Fibroblast of mammary gland (primary cell): Measurements from ENCODE around the gene GK2.

ENCODE experiments used
- DNase-seq: peaks from one replicate; pipeline ENCODE4 v3.0.0-alpha.2; 2010; ENCODE audit warnings: low read depth
- H3K4me3 ChIP-seq: 2 replicates; pipeline ENCODE4 v1.5.1; 2011; ENCODE audit warnings: low read depth, mild to moderate bottlenecking, low read length, moderate library complexity; ENCODE audit not compliant: control insufficient read depth
- TF ChIP-seq, protein P1 (sequence below): conservative IDR thresholded peaks from 2 replicates; pipeline ENCODE4 v1.5.1; 2011; ENCODE audit warnings: low read depth, low read length, inconsistent platforms; ENCODE audit not compliant: control insufficient read depth, insufficient read depth

The GK2 gene

DNA sequence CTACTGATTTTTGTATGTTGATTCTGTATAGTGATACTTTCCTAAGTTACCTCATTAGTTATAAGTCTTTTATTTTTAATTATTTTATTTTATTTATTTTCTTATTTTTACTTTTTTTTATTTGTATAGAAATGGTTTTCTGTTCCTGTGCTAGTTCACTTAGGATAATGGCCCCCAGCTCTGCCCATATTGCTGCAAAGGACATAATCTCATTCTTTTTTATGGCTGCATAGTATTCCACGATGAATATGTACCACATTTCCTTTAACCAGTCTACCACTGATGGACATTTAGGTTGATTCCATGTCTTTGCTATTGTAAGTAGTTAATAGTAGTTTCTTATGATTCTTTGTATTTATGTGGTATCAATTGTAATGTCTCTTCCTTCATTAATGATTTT is 31.5 kb upstream of the GK2 start:
- no peak for DNase-seq
- H3K4me3 ChIP-seq: no peak overlapping the region
- TF ChIP-seq, protein P1, sequence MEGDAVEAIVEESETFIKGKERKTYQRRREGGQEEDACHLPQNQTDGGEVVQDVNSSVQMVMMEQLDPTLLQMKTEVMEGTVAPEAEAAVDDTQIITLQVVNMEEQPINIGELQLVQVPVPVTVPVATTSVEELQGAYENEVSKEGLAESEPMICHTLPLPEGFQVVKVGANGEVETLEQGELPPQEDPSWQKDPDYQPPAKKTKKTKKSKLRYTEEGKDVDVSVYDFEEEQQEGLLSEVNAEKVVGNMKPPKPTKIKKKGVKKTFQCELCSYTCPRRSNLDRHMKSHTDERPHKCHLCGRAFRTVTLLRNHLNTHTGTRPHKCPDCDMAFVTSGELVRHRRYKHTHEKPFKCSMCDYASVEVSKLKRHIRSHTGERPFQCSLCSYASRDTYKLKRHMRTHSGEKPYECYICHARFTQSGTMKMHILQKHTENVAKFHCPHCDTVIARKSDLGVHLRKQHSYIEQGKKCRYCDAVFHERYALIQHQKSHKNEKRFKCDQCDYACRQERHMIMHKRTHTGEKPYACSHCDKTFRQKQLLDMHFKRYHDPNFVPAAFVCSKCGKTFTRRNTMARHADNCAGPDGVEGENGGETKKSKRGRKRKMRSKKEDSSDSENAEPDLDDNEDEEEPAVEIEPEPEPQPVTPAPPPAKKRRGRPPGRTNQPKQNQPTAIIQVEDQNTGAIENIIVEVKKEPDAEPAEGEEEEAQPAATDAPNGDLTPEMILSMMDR: no peak

DNA sequence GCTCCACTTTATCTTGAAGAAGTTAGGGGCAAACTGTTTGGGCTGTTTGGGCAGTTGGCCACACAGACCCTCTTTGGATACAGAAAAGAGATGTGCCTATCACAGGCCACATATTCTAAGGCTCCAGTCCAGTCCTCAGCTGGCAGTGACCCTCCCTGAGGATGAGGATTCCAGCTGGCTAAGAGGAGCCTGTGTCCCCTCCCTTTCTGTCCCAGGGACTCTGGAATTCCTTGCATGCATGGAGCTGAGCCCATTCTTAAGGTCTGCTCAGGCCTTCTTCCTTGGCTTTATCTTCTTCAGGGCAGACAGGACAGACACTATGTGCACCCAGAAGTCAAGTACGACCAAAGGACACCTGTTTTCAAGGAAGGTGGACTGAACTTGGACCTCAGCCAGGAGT is 23.8 kb upstream of the GK2 start:
- DNase-seq: no peak
- TF ChIP-seq, protein P1: no peak

DNA sequence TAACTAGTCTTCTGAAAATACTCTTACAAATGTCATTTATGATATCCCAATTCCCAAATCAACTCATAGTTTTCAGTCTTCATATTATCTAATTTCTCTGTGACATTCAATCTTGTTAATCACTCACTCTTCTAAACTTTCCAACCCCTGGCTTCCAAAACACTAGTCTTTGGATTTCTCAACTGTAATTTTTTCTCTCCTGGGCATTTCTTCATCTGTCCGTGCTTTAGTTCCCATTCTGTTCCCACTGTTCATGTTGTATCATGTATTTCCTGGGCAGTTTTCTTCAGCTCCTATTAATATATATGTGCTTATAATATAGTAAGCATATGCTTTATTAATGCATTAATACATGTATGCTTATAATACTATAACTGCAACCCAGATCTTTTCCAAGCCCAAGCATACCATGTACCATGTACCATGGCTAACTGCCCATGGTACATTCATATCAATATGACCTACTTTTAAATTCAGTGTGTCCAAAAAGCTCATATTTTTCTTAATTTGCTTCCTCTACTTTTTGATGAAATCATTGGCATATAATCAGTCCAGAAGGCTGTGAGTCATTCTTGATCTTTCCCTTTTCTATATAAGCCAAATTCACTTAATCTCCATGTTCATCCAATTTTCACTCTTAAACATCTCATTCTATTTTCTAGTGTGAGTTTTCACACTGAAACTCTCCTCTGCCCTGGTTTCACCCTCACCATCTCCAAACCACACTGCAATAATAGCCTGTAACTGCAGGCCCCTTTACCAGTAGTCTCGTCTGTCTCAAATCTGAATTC is 21.3 kb upstream of the GK2 start:
- TF ChIP-seq, protein P1: no peak
- no peak overlapping the region for H3K4me3 ChIP-seq
- no peak for DNase-seq

More for the DNA sequence above, 23.8 kb upstream of the GK2 start:
- H3K4me3 ChIP-seq: no peak overlapping the region

DNA sequence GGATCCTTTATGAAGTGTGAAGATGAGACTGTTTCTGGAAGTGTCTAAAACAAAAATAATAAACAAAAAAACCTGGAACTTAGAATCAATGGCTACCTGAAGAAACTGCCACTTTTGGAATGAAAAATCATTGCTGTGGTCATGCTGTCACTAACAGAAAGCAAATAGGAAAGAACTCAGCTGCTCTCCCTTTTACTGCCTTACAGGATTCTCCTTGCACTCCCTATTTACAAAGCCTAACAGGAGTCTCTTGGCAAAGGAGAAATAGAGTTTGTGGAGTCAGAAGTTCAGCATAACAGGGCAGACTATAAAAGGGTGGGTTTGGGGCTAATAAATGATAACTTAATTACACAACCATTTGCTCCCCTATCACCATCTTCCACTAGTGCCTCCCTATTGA is 19.0 kb upstream of the GK2 start:
- no peak overlapping the region for H3K4me3 ChIP-seq
- TF ChIP-seq, protein P1: no peak
- no peak for DNase-seq

DNA sequence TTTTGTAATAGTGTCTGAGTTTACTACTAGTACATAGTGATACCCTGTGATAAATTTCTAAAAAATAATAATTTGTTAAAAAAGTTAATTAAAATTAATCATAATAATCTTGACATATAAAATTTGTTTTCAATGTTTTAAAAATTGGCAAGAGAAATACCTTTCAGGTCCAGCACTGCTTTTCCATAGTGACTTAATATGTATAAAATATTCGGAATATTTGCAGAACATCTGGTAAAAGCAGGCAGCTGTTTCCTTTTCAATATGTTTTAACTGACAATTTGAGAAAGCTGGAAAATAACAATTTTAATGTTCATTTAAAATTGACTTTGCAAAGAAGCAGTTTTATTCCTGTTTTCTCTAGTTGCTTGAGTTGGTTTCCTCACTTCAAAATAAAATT is 17.6 kb upstream of the GK2 start:
- H3K4me3 ChIP-seq: no peak overlapping the region
- TF ChIP-seq, protein P1: no peak
- DNase-seq: no peak

DNA sequence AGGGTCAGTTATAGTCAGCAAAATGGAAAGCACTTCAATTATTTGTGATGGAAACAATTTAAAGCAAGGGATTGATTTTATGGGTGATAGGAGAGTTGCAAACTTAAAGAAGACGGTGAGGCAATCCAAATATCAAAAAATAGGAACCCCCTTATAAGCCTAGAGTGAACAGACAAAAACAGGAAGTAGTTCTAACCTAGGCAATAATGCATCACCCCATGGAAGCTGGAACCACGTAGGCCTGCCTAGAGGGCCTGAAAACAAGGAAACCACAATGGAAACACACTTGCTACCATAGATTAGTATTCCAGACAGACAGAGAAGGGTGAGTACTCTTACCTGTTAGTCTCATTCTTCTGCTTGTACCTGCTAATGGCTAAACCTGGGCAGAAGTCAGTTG is 13.5 kb upstream of the GK2 start:
- DNase-seq: no peak
- no peak overlapping the region for H3K4me3 ChIP-seq
- TF ChIP-seq, protein P1: no peak
